WTC11 (cell line): ENCODE measurements around the gene PRXL2A. TPM values are rescaled to one million over a fixed set of nuclear protein-coding genes. Genes with fewer than 3 reads are reported as not detected.
A peak's percentile ranks its signal among the peaks of the same experiment; 100 is the strongest.
"Not testable (repeated sequence)": the region's sequence is repeated elsewhere in the genome, so short reads cannot be mapped to it uniquely, and the experiment has no call there.

Experiments
- ATAC-seq: fragments of 200-7000 bp; cut with Tn5 transposase; 2 replicates; pipeline ENCODE4 v1.10.0; 2021; ENCODE audit warnings: mild to moderate bottlenecking, moderate library complexity
- CTCF ChIA-PET: fragments of 300-600 bp; sonication (Branson Sonifier 250); formaldehyde crosslinking; loops from one replicate; lab custom pipeline; 2021; ENCODE audit warnings: antibody characterized with exemption; lab: Charles Lee
- POLR2A ChIA-PET: fragments of 350-600 bp; sonication (Branson Sonifier 250); formaldehyde crosslinking; loops from one replicate; lab custom pipeline; 2021; ENCODE audit warnings: antibody characterized with exemption; lab: Charles Lee
- DNase-seq: peaks from one replicate; pipeline ENCODE4 v3.0.0; 2021; ENCODE audit warnings: low spot score
- H3K27ac Mint-ChIP-seq: 2 replicates; pipeline ENCODE4 v1.8.0; 2021; ENCODE audit warnings: mixed read lengths
- H3K27me3 Mint-ChIP-seq: 2 replicates; pipeline ENCODE4 v1.8.0; 2021; ENCODE audit warnings: low read depth, mild to moderate bottlenecking, moderate library complexity, mixed read lengths
- H3K36me3 Mint-ChIP-seq: 2 replicates; pipeline ENCODE4 v1.8.0; 2021; ENCODE audit warnings: mixed read lengths
- H3K4me1 Mint-ChIP-seq: 2 replicates; pipeline ENCODE4 v1.8.0; 2022; ENCODE audit warnings: mixed read lengths
- H3K4me3 Mint-ChIP-seq: 2 replicates; pipeline ENCODE4 v1.8.0; 2021; ENCODE audit warnings: mild to moderate bottlenecking, moderate library complexity, mixed read lengths
- H3K9me3 Mint-ChIP-seq: 2 replicates; pipeline ENCODE4 v1.8.0; 2021; ENCODE audit warnings: mixed read lengths
- ATF2 ChIP-seq: sonication (generic); formaldehyde crosslinking; IDR thresholded peaks from 2 replicates; pipeline ENCODE4 v1.8.1; 2022; ENCODE audit warnings: low read depth, missing genetic modification reagents, borderline replicate concordance
- ELF4 ChIP-seq: sonication (generic); formaldehyde crosslinking; IDR thresholded peaks from 2 replicates; pipeline ENCODE4 v1.8.1; 2022; ENCODE audit warnings: low read depth, mild to moderate bottlenecking, moderate library complexity, missing genetic modification reagents
- ETV6 ChIP-seq: sonication (generic); formaldehyde crosslinking; IDR thresholded peaks from 2 replicates; pipeline ENCODE4 v1.8.1; 2022; ENCODE audit warnings: mild to moderate bottlenecking, missing genetic modification reagents
- GTF2I ChIP-seq: fragments of 250-450 bp; sonication (Bioruptor Pico); conservative IDR thresholded peaks from 2 replicates; pipeline ENCODE4 v1.4.0; 2021; ENCODE audit warnings: mild to moderate bottlenecking
- HMGA2 ChIP-seq: fragments of 250-450 bp; sonication (Bioruptor Pico); IDR thresholded peaks from 2 replicates; pipeline ENCODE4 v1.4.0; 2021; ENCODE audit warnings: mild to moderate bottlenecking, moderate library complexity
- JAZF1 ChIP-seq: fragments of 250-450 bp; sonication (Bioruptor Pico); IDR thresholded peaks from 2 replicates; pipeline ENCODE4 v1.9.0; 2021; ENCODE audit warnings: moderate library complexity, mild to moderate bottlenecking, inconsistent platforms
- JUN ChIP-seq: sonication (generic); formaldehyde crosslinking; IDR thresholded peaks from 2 replicates; pipeline ENCODE4 v1.8.0; 2023; ENCODE audit warnings: mild to moderate bottlenecking, missing genetic modification reagents
- KAT7 ChIP-seq: sonication (generic); formaldehyde crosslinking; IDR thresholded peaks from 2 replicates; pipeline ENCODE4 v1.8.1; 2023; ENCODE audit warnings: missing genetic modification reagents, mild to moderate bottlenecking, borderline replicate concordance
- MAX ChIP-seq: sonication (generic); formaldehyde crosslinking; IDR thresholded peaks from 2 replicates; pipeline ENCODE4 v1.8.0; 2022; ENCODE audit warnings: mild to moderate bottlenecking, missing genetic modification reagents
- NFYB ChIP-seq: sonication (generic); formaldehyde crosslinking; conservative IDR thresholded peaks from 2 replicates; pipeline ENCODE4 v1.8.0; 2022; ENCODE audit warnings: low read depth, missing genetic modification reagents
- OVOL2 ChIP-seq: fragments of 250-450 bp; sonication (Bioruptor Pico); IDR thresholded peaks from 2 replicates; pipeline ENCODE4 v1.9.0; 2021; ENCODE audit warnings: mild to moderate bottlenecking, borderline replicate concordance
- PRDM15 ChIP-seq: sonication (generic); formaldehyde crosslinking; IDR thresholded peaks from 2 replicates; pipeline ENCODE4 v1.8.0; 2022; ENCODE audit warnings: missing genetic modification reagents
- PREB ChIP-seq: sonication (generic); formaldehyde crosslinking; IDR thresholded peaks from 2 replicates; pipeline ENCODE4 v1.8.1; 2022; ENCODE audit warnings: mild to moderate bottlenecking, missing genetic modification reagents, moderate library complexity, borderline replicate concordance
- PRRX2 ChIP-seq: fragments of 250-450 bp; sonication (Bioruptor Pico); IDR thresholded peaks from 2 replicates; pipeline ENCODE4 v1.8.0; 2021; ENCODE audit warnings: mild to moderate bottlenecking
- RORB ChIP-seq: fragments of 250-450 bp; sonication (Bioruptor Pico); IDR thresholded peaks from 2 replicates; pipeline ENCODE4 v1.9.0; 2021; ENCODE audit warnings: mild to moderate bottlenecking
- TEAD1 ChIP-seq: sonication (generic); formaldehyde crosslinking; IDR thresholded peaks from 2 replicates; pipeline ENCODE4 v1.8.0; 2022; ENCODE audit warnings: mild to moderate bottlenecking, missing genetic modification reagents
- ZNF121 ChIP-seq: sonication (generic); formaldehyde crosslinking; IDR thresholded peaks from 2 replicates; pipeline ENCODE4 v1.8.0; 2023; ENCODE audit warnings: missing genetic modification reagents
- ZNF232 ChIP-seq: sonication (generic); formaldehyde crosslinking; IDR thresholded peaks from 2 replicates; pipeline ENCODE4 v1.8.0; 2022; ENCODE audit warnings: mild to moderate bottlenecking, missing genetic modification reagents
- total RNA-seq: library from RNA; stranded (reverse); gene quantifications from 3 replicates; pipeline ENCODE4 v1.2.3, GENCODE V29; 2021
- TF ChIP-seq, protein P1 (sequence below): fragments of 250-450 bp; sonication (Bioruptor Pico); IDR thresholded peaks from 2 replicates; pipeline ENCODE4 v2.1.2; 2022; ENCODE audit warnings: mild to moderate bottlenecking, moderate library complexity
- TF ChIP-seq, protein P2 (sequence below): sonication (generic); formaldehyde crosslinking; IDR thresholded peaks from 2 replicates; pipeline ENCODE4 v1.8.1; 2023; ENCODE audit warnings: mild to moderate bottlenecking, missing genetic modification reagents

The PRXL2A gene
- total RNA-seq, 1 experiment from 2014 or later: 46.6 TPM

DNA sequence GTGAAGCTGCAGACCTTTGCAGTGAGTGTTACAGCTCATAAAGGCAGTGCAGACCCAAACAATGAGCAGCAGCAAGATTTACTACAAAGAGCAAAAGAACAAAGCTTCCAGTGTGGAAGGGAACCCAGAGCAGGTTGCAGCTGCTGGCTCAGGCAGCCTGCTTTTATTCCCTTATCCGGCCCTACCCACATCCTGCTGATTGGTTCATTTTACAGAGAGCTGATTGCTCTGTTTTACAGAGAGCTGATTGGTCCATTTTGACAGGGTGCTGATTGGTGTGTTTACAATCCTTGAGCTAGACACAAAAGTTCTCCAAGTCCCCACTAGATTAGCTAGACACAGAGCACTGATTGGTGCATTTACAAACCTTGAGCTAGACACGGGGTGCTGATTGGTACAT, 49.4 kb upstream of the PRXL2A start:
- H3K4me3 Mint-ChIP-seq, ATAC-seq, DNase-seq, H3K27ac Mint-ChIP-seq, H3K9me3 Mint-ChIP-seq, CTCF ChIA-PET, H3K36me3 Mint-ChIP-seq: not testable (repeated sequence)
- POLR2A ChIA-PET: interaction anchor here (0.6 kb wide), 1 partner anchor 106 kb away, joined by 4 read pairs; no protein-coding TSS in a partner anchor
- H3K4me1 Mint-ChIP-seq: peaks cover 15% of the 10 kb centered on the region
- peak; percentile 59 for TF ChIP-seq NFYB (CRISPR knock-in tag)
- peaks cover 39% of the 10 kb centered on the region for H3K27me3 Mint-ChIP-seq

DNA sequence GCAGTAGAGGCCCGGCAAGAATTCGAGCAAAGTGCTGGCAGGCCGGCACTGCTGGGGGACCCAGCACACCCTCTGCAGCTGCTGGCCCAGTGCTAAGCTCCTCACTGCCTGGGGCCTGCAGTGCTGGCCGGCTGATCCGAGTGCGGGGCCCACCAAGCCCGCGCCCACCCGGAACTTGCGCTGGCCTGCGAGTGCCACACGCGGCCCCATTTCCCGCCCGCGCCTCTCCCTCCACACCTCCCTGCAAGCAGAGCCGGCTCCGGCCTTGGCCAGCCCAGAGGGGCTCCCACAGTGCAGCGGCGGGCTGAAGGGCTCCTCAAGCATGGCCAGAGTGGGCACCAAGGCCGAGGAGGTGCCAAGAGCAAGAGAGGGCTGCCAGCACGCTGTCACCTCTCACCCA, 48.7 kb upstream of the PRXL2A start:
- Mint-ChIP-seq H3K4me1 (peaks cover 13% of the 10 kb centered on the region), H3K27me3 (peaks cover 37% of the 10 kb centered on the region), H3K9me3 (peaks cover 7% of the 10 kb centered on the region), H3K4me3 (no peak overlapping the region), H3K27ac (no peak overlapping the region), H3K36me3 (peaks cover 3% of the 10 kb centered on the region; the same call in 1 of the 2 replicates)
- ATAC-seq: no peak
- CTCF ChIA-PET: interaction anchor here (0.5 kb wide), 1 partner anchor 101 kb away, joined by 3 read pairs; no protein-coding TSS in a partner anchor
- POLR2A ChIA-PET: no interaction called here
- TF ChIP-seq, protein P1, sequence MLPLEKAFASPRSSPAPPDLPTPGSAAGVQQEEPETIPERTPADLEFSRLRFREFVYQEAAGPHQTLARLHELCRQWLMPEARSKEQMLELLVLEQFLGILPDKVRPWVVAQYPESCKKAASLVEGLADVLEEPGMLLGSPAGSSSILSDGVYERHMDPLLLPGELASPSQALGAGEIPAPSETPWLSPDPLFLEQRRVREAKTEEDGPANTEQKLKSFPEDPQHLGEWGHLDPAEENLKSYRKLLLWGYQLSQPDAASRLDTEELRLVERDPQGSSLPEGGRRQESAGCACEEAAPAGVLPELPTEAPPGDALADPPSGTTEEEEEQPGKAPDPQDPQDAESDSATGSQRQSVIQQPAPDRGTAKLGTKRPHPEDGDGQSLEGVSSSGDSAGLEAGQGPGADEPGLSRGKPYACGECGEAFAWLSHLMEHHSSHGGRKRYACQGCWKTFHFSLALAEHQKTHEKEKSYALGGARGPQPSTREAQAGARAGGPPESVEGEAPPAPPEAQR (CRISPR knock-in tag): no peak
- TF ChIP-seq PRDM15 (CRISPR knock-in tag): no peak
- TF ChIP-seq, protein P2, sequence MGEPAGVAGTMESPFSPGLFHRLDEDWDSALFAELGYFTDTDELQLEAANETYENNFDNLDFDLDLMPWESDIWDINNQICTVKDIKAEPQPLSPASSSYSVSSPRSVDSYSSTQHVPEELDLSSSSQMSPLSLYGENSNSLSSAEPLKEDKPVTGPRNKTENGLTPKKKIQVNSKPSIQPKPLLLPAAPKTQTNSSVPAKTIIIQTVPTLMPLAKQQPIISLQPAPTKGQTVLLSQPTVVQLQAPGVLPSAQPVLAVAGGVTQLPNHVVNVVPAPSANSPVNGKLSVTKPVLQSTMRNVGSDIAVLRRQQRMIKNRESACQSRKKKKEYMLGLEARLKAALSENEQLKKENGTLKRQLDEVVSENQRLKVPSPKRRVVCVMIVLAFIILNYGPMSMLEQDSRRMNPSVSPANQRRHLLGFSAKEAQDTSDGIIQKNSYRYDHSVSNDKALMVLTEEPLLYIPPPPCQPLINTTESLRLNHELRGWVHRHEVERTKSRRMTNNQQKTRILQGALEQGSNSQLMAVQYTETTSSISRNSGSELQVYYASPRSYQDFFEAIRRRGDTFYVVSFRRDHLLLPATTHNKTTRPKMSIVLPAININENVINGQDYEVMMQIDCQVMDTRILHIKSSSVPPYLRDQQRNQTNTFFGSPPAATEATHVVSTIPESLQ: no peak
- TF ChIP-seq MAX (CRISPR knock-in tag): no peak
- TF ChIP-seq TEAD1 (CRISPR knock-in tag): no peak
- DNase-seq: no peak

DNA sequence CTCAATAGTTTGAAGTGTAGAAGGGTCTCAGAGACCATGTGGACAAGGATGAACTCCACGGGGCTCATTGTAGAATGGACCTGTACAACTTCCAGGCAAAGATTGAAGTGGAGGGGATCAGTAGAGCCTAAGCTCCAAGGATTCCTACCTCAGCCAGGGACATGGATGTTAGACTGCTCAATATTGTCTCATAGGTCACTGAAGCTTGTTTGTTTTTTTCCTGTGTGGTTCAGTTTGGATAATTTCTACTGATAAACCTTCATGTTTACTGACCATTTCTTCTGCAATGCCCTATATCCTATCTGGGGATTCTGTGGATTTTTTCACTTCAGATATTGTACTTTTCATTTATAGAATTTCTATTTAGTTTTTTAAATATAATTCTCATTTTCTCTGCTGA, 42.8 kb upstream of the PRXL2A start:
- peaks cover 33% of the 10 kb centered on the region for H3K36me3 Mint-ChIP-seq
- H3K27ac Mint-ChIP-seq: no peak overlapping the region
- DNase-seq (no peak), ATAC-seq (no peak)
- CTCF ChIA-PET: no interaction called here
- POLR2A ChIA-PET: no interaction called here
- H3K4me3 Mint-ChIP-seq: no peak overlapping the region
- peaks cover 3% of the 10 kb centered on the region; the same call in 1 of the 2 replicates for H3K27me3 Mint-ChIP-seq
- H3K4me1 Mint-ChIP-seq: no peaks in the 10 kb centered on the region
- H3K9me3 Mint-ChIP-seq: peaks cover 34% of the 10 kb centered on the region
- TF ChIP-seq NFYB (CRISPR knock-in tag) (no peak), JAZF1 (CRISPR knock-in tag) (no peak), PRRX2 (CRISPR knock-in tag) (no peak), ZNF232 (CRISPR knock-in tag) (no peak), RORB (no peak), KAT7 (CRISPR knock-in tag) (no peak), ETV6 (CRISPR knock-in tag) (no peak), HMGA2 (no peak), JUN (no peak), ATF2 (no peak), TEAD1 (CRISPR knock-in tag) (no peak), ZNF121 (no peak), OVOL2 (no peak), ELF4 (no peak), PREB (CRISPR knock-in tag) (no peak), GTF2I (no peak)
